Iris pigment epithelial cell (primary cell): ENCODE results near the gene B4GALT3.
A peak's percentile ranks its signal among the peaks of the same experiment; 100 is the strongest.

ENCODE experiments used
- DNase-seq: peaks from one replicate; pipeline ENCODE4 v3.0.0-alpha.2; 2011; ENCODE audit warnings: low read depth

B4GALT3 gene

DNA sequence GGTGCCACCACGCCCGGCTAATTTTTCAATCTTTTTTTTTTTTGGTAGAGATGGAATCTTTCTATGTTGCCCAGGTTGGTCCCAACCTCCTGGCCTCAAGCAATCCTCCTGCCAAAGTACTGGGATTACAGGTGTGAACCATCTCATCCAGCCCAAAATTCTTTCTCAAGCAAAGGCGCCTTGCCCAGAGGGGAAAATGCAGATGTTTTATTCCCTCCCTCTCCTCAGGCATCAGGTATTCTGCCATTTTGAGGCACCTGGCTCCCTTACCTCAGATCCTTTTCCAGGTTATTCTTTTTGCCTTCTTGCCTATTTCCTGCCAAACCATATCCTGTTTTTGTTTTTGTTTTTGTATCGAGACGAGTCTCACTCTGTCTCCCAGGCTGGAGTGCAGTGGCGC lies 11.1 kb upstream of the B4GALT3 start:
- no peak for DNase-seq

DNA sequence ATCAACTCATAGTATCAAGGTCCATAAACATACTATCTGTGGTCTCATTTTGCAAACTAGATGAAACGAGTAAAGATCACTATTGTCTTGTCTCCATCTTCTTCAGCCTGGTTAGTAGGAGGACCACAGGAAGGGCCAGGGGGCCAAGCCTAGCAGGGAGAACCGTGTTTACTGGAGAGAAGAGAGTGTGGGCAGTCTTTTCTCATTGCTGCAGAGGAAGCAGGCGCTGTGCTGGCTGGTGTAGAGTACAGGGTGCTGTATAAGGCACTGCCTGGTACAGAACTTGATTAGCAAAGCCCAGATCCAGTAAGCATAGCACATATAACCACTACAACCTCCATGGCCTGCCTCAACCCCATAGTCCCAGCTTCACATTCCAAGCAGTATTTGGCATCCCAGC lies 10.0 kb upstream of the B4GALT3 start:
- peak; percentile 32 for DNase-seq

DNA sequence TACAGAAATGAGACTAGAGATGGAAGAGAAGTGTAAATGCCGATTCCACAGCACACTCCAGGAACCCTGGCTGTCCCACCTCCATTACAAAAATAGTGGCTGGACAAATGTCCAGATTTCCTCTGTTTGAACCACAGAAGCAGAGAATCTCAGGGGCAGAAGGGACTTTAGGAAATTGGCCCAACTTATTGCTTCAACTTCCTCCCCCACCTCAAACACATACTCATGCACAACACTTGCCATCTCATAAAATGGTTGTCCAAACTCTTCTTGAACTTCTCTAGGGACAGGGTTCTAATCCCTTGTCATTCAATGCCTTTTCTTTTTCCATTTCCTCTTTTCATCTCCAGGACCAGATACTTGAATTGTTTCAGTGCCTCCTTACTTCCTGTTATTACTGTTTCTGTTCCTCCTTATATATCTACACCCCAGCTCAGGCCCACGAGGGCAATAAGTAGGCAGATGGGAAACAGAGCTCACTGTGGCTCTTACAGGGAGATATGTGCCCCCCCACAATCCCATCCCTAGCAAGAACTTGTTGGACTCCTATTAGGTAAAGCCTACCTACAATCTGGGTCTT lies 8.5 kb upstream of the B4GALT3 start:
- no peak for DNase-seq

DNA sequence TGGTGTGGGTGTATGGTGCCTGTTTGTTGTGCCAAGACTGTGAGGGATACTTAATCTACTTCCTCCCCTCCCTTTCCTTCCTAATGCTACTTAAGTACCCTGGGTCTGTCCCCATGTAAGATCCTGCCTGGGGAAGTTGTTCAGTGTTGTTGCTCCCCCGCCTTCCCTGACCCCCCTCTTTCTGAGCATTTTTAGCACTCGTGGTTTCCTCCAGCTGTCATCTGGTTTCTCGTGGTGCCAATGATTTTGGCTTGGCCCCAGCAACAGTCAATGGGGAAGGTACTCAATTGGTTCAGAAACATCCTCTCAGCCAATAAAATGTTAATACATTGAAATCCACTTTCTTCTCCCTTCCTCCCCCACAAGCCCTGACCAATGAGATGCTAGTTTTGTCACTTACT lies 8.0 kb upstream of the B4GALT3 start:
- DNase-seq, result peak; percentile 89

DNA sequence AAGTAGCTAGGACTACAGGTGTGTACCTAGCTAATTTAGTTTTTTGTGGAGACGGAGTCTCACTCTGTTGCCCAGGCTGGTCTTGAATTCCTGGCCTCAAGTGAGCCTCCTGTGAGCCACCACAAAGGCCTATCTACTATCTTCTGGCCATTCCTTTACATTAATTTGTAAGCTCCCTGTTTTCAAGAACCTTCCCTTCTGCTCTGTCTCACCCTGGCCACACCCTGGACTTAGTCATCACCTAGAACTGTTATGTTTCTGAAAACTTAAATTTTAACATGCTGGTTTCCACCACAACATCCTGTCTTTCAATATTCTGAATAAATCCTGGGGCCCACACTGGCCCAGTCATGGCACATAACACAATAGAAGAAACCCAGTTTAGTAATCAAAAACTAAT lies 4.9 kb upstream of the B4GALT3 start:
- peak; percentile 68 for DNase-seq

DNA sequence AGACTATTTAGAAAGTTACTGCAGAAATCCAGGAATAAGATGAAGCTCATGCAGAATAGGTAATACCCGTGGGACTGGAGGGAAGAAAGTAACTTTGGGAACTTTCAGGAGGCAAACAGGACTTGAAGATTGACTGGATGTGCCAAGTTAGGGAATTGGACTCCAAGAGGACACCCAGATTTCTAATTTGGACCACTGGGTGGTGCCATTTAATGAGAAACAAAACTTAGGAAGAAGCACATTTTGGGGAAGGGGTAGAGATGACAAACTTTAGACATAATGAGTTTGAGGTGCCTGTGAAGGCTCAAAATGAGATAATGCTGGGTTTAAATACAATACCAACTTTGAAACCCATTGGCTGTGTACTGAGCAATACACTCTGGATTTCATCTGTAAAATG lies 3.3 kb upstream of the B4GALT3 start:
- no peak for DNase-seq

DNA sequence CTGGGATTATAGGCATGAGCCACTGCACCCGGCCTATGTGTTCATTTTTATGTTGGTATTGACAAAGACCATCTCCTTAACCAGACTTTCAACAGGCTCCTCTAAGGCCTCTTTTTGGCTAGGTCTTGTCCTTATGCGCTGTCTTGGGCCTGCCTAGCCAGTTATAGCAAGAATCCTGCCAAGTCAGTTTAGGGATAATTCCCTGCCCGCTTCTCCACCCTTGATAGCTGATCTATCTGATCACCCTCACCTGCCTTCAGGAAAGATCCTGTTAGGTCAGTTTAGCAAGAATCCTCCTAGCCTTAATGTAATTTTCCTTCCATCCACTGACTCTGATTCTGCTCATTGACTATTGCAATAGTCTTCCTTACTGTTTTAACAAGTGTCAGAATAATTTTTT lies 2.4 kb upstream of the B4GALT3 start:
- DNase-seq, result no peak

DNA sequence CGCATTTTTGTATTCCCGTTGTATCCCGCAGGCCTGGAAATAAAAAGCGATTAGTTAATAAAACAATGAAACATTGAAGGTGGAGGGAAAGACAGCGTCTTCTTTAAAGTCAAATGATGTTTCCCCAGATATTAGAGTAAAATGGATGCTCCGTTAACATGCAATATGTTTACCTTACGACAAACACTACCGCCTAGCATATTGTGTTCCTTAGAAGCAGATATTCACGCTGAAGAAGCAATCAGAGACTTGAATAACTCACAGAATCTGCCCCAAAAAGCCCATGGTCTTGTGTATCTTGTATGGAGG lies 583 bp upstream of the B4GALT3 start:
- no peak for DNase-seq

DNA sequence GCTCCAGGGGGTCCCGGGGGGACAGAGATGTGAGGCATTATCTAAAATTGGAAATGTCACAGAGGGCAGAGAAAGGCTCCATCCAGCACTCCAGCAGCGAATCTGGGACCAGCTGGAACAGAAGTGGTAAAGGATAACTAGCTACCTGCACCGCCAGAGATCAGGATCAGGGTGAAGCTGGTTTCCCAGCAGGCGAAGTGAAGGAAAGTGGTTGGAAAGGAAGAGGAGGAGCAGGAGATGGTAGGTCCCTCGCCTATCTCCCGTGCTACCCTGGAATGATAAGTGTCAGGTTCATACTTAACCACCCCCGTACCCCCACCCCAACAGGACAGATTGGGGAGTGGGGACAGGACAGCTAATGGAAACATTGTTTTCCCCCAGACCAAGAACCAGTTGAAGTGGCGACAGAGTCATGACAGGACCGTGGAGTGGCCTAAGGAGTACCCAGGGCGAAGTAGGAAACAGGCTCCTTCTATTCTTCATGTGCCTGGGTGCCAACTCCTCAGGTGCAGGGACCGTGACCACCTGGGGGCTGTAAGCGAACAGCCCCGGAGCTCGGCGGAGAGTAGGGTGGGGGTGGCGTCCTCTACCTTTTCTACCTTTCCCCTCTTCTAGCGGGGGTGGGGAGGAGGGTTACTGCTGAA lies 717 bp downstream of the B4GALT3 start:
- no peak for DNase-seq

DNA sequence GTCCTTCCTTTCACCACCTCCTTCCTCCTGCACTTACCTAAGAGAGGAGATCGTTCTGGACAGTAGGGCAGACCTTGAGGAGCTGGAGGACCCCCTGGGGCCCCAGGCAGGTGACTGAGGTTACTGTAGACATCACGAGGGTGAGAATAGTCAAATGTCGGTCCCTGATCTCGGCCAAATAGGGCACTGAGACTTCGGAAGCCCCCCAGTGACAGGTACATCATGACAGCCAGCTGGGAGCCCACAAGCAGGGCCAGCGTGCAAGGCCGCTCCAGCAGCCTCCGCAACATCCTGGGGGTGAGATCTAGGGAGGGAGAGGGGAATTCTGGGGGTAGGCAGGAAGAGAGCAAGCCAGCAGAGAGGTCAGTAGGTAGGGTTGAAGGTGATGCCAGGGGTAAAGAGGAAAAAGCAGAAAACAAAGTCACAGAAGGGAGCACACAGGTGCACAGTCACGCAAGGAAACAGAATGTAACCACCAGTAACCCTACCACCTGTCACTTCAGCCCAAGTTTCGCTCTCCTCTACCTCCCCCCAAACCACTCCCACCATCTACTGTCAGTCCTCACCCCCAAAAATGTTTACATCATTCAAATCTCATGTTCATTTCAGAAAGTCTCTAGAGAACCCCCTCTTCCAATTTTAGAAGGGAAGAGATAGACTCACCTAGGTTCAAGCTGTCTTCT lies 1.4 kb downstream of the B4GALT3 start:
- no peak for DNase-seq

DNA sequence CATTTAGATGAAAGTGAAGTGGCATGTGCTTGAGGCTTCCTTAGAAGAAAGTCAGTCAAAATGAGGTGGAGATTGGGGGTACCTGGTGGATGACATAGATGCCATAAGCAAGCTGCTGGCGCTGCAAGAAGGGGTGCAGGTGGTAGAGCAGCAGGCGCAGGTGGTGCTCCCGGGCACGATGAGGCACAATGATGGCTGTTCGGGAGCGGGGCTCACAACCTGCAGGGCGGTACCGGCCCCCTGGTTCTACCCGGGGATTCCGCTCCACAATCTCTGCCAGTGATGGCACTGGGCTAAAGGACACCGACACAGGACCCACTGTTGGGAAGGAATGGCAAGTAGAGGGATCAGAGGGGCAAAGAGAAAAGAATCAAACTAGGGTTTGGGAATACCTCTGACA lies 2.4 kb downstream of the B4GALT3 start:
- no peak for DNase-seq

DNA sequence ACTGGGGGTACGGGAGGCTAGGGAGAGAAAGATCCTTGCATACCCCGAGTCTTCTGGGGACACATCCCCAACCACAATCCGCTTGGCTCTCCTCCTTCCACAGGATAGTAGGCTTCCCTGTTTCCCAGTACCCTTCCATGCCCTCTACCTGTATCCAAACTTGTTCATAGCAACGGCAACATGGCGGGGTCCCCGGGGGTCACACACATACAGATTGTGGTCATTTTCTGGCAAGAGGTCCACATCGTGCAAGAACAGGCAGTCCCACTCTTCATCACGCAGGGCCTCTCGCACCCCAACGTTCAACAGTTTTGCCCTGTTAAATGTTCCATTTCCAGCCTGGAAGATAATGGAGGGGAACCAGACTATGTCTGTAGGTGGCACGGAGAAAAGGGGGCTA lies 3.6 kb downstream of the B4GALT3 start:
- no peak for DNase-seq

DNA sequence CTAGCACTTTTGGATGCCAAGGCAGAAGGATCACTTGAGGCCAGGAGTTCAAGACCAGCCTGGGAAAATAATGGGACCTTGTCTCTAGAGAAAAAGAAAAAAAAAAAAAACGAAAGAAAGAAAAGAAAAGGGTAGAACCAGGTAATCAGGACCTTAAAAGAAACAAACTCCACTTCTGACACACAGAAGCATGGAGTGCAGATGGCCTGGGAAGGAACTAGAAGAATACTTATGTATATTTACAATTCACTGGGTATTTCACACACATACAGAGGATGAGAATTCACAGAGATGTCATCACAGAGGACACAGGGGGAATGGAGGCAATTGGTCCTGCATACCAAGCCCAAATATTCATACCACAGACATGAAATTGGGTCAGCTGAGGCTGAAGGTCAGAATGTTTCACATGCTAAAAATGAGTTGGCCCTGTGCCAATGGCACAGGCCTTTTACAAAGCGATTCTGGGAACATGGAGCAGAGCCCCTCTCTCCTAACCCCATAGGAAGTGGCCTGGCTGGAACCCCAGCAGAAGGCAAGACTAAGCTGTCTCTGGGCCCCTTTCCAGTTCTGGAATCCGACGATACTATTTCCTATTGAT lies 4.4 kb downstream of the B4GALT3 start:
- peak; percentile 94 for DNase-seq

DNA sequence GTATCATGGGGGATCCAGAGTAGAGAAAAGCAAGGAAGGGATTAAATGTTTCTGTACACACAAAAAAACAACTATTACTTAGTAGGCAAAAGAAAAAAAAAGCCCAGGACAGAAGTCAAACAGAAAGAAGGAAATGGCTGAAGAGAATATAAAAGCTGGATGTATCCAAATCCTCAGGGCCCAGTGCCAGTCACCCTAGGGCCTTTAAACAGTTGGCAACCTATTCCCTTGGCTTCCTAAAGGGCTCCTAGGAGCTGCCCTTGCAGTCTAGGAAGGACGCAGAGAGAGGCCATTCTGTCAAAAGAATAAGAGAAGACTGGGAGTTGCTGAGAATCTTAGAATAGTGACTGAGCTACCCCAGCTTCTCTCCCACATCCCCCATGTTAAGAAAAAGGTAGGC lies 5.0 kb downstream of the B4GALT3 start:
- no peak for DNase-seq

DNA sequence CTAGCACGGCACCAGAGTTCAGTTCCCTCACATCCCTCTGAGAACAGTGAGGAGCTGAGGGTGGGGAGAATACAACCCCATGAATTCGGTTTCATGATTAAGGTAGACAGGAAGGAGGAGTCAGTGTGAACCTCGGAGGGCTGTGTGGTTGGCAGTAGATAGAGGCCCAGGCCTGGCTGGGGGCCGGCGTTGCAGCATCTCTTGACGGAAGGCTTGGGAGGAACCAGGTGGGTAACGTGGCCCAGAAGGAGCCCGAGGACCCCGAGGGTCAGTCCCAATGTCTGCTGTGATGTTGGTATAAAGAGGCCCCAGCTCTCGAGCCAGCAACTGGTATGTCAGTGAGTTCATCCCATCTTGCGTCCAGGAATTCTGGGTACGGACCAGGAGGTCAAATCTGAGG lies 5.6 kb downstream of the B4GALT3 start:
- DNase-seq, result no peak

DNA sequence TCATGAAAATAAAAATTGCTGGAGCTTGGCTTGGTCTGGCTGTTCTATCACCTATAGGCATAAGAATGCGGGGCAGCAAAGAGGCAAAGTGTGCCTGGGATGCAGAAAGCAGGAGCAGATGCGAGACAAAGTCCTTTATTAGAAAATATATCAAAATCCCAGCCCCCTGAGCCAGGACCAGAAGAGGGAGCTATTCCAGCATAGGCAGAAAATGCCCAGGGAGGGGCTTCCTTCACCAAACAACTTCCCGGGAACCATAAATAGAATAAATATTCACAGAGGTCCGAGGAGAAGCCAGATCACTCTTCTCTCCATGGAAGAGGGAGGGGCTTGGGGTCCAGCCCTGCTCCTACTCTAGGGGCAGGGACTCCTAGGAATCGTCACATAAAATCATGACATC lies 6.1 kb downstream of the B4GALT3 start:
- no peak for DNase-seq

DNA sequence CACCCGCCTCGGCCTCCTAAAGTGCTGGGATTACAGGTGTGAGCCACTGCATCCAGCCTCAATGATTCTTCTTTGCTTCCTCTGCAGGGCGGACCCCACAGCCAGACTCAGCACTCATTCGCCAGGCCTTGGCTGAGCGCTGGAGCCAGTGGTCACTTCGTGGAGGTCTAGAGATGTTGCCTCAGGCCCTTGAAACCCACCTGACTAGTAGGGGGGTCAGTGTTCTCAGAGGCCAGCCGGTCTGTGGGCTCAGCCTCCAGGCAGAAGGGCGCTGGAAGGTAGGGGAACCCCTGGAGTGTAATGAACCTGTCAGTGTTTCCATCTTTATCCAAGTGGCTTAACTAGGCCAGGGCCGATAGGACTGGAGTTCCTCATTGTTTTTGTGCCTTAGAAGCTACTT lies 8.4 kb downstream of the B4GALT3 start:
- no peak for DNase-seq

DNA sequence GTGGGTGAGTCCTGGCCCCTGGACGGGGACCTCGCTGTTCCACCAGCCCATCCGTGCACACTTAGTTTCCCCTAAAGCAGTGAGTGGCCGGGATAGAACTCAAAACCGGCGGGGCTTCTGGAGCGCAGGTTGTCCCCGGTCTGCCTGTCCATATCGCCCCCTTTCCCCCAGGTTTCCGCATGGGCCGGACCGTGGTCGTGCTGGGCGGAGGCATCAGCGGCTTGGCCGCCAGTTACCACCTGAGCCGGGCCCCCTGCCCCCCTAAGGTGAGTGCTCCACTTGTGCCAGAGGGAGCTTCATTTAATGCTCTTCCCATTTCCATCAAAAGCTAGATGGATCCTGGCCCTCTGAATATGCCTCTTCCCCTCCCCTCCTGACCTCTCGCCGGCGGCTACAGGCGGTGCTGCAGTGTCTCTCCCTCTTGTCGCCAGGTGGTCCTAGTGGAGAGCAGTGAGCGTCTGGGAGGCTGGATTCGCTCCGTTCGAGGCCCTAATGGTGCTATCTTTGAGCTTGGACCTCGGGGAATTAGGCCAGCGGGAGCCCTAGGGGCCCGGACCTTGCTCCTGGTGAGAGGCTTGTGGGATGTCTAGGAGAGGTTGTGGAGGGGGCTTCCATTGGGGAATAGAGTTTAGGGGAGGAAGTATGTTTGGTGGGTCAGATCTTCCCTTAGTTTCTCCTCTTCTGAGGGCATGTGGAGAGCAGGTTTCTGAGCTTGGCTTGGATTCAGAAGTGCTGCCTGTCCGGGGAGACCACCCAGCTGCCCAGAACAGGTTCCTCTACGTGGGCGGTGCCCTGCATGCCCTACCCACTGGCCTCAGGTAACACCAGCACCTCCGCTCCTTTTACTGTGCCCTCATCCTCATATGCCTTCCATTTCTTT lies 10.4 kb downstream of the B4GALT3 start:
- no peak for DNase-seq

DNA sequence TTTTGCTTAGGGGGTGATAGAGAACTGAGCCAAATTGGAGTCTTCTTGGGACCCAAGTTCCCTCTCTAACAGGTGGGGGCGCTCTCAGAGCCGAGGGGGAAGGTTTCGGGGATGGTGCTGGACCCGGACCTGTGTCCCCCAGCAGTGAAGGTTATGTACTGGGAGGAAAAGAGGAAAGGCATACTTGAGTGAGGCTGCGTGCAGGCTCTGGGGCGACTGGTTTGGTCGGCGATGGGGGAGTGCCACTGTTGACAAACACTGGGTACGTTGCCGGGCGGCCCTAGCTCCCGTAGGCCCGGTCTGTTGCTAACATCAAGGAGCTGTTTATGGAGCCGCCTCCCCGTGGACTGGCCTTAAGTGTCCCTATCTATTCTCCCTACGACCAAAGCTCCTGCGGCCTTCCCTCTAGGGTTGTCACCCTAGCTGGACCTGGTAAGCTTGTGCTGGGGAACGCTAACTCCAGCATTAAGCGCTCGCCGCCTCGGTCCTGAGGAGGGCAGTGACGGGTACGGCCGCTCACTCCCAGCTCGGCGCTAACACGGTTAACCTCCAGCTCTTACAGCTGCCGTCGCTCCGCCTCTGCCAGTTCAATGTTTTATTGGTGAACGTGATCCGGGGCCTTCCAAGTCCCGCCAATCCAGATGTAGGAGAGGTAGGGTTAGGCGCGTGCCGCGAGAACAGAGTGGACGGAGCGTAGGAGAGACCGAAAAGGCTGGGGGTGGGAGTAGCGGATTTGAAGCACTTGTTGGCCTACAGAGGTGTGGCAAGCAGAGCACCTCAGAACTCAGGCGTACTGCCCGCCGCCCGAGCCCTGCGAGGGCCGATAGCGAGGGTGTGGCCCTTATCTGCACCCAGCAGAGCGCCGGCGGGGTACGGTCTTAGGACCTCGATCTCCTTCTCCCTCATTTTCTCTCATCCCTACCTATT lies 11.3 kb downstream of the B4GALT3 start, which contains the start of gene PPOX:
Gene PPOX (plus strand): TSS at position 685 of the 927 bp plus-strand sequence. CDS start 422 bp downstream, outside the sequence.
- DNase-seq, result peak; percentile 100

DNA sequence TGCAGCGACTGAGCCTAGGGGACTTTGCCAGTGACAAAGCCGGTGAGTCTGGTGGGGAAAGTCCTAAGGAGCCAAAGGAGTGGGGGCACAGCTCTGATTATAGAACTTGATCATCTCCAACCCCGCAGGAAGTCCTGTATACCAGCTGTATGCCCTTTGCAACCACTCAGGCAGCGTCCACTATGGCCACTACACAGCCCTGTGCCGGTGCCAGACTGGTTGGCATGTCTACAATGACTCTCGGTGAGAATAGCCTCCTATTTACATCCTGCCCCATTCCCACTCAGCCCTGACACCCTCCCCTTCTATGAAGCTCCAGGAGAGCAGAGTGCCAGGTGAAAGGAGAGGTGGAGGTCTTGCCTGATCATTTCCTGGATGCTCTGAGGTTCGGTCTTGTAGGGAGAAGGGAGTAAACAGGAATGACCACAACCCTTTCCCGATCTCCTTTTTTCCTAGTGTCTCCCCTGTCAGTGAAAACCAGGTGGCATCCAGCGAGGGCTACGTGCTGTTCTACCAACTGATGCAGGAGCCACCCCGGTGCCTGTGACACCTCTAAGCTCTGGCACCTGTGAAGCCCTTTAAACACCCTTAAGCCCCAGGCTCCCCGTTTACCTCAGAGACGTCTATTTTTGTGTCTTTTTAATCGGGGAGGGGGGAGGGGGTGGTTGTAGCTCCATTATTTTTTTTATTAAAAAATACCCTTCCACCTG lies 12.3 kb downstream of the B4GALT3 start:
- DNase-seq, result no peak

DNA sequence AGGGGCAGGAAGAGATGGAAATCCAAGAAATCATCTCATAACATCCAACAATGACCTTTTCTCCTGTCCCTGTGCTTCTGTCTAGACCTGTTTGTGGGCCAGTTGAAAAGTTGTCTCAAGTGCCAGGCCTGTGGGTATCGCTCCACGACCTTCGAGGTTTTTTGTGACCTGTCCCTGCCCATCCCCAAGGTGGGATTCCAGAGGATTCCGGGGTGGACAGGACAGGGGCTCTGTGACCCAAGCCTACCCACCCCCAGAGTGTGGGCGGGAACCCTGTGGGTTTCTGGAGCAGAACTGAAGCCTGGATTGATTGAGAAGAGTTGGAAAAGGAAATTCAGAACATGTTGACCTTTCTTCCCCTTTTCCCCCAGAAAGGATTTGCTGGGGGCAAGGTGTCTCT lies 13.5 kb downstream of the B4GALT3 start:
- no peak for DNase-seq
